HepG2 (cell line): Measurements from ENCODE around the gene RNF148. TPM values are rescaled to one million over a fixed set of nuclear protein-coding genes. Genes with fewer than 3 reads are reported as not detected.

ENCODE experiments used
- ATAC-seq: fragments of 200-7000 bp; cut with Tn5 transposase; 3 replicates; pipeline ENCODE4 v1.9.1; 2020; ENCODE audit warnings: mild to moderate bottlenecking, moderate library complexity
- BruUV-seq: library from RNA; stranded (reverse); fragments of 400-500 nt; replicated peaks from 2 replicates; lab custom pipeline; 2021; lab: Mats Ljungman, UMichigan
- CTCF ChIA-PET: fragments of 300-600 bp; formaldehyde crosslinking; extraction: SDS; loops from one replicate; lab custom pipeline; 2021; ENCODE audit warnings: low total read pairs, inconsistent platforms, low intra/inter-chr PET ratio; lab: Yijun Ruan, JAX
- POLR2A ChIA-PET: fragments of 350-600 bp; sonication (Branson Sonifier 250); formaldehyde crosslinking; loops from one replicate; lab custom pipeline; 2020; ENCODE audit warnings: antibody characterized with exemption, inconsistent platforms; lab: Yijun Ruan, JAX
- DNase-seq: peaks from one replicate; pipeline ENCODE4 v3.0.0-alpha.2; 2015; ENCODE audit warnings: low spot score
- FAIRE-seq: peaks from 3 replicates; lab custom pipeline; 2011; peaks lifted over from hg19 to GRCh38; lab: Jason Lieb, UNC
- H2AFZ ChIP-seq: one replicate; pipeline ENCODE4 v1.6.1; 2011; ENCODE audit warnings: low read length, inconsistent platforms
- H3K27ac ChIP-seq: fragments of 300-600 bp; 3 replicates; pipeline ENCODE4 v1.8.0; 2011; ENCODE audit warnings: mixed run types, mild to moderate bottlenecking, mixed read lengths, low read length, inconsistent platforms; ENCODE audit not compliant: insufficient read depth; ENCODE audit errors: extremely low read length
- H3K27me3 ChIP-seq, 2 experiments: fragments of 200-600 bp in 1 of 2; 2 replicates in 1 of 2; 3 replicates in 1 of 2; pipeline versions ENCODE4 v1.6.0 to v1.8.0; 2011; ENCODE audit warnings: low read length in 2 of 2, mild to moderate bottlenecking in 2 of 2, moderate library complexity in 2 of 2, inconsistent platforms in 1 of 2; ENCODE audit not compliant: insufficient read depth in 2 of 2, control insufficient read depth in 1 of 2
- H3K36me3 ChIP-seq, 2 experiments: fragments of 200-600 bp in 1 of 2; replicated peaks in 1 of 2; 2 replicates in 1 of 2; 3 replicates in 1 of 2; pipeline versions ENCODE4 v1.5.1 to v1.8.0; 2011; ENCODE audit warnings: low read length in 2 of 2, inconsistent platforms in 1 of 2; ENCODE audit not compliant: insufficient read depth in 2 of 2, control insufficient read depth in 1 of 2
- H3K4me1 ChIP-seq: 2 replicates; pipeline ENCODE4 v1.5.1; 2012; ENCODE audit warnings: low read length, inconsistent platforms; ENCODE audit not compliant: insufficient read depth
- H3K4me2 ChIP-seq: 2 replicates; pipeline ENCODE4 v1.6.0; 2011; ENCODE audit warnings: low read depth, low read length, inconsistent platforms
- H3K4me3 ChIP-seq, 3 experiments: fragments of 200-600 bp in 1 of 3; sonication (generic), shearing (Covaris generic) in 1 of 3; replicated peaks in 1 of 3; 2 replicates each; pipeline ENCODE4 v1.5.1; 2011 to 2016; ENCODE audit warnings: low read length in 3 of 3, inconsistent platforms in 2 of 3, low read depth in 2 of 3, mild to moderate bottlenecking in 2 of 3, control low read depth in 1 of 3, mixed read lengths in 1 of 3; ENCODE audit not compliant: insufficient read depth in 1 of 3
- H3K79me2 ChIP-seq: one replicate; pipeline ENCODE4 v1.6.1; 2011; ENCODE audit warnings: low read length, inconsistent platforms; ENCODE audit not compliant: insufficient read depth
- H3K9ac ChIP-seq: 2 replicates; pipeline ENCODE4 v1.6.0; 2011; ENCODE audit warnings: mild to moderate bottlenecking, low read depth, low read length, inconsistent platforms; ENCODE audit not compliant: insufficient read depth
- H3K9me3 ChIP-seq: 2 replicates; pipeline ENCODE4 v1.5.1; 2012; ENCODE audit warnings: mild to moderate bottlenecking, low read length
- H4K20me1 ChIP-seq: 2 replicates; pipeline ENCODE4 v1.6.0; 2011; ENCODE audit warnings: inconsistent platforms, mild to moderate bottlenecking, low read length, moderate library complexity; ENCODE audit not compliant: insufficient read depth
- CBX5 ChIP-seq: sonication (generic); formaldehyde crosslinking; IDR thresholded peaks from 2 replicates; pipeline ENCODE4 v1.4.0; 2020; ENCODE audit warnings: missing genetic modification reagents, borderline replicate concordance
- CCAR2 ChIP-seq: fragments of 200-400 bp; formaldehyde crosslinking; optimal IDR thresholded peaks from 2 replicates; pipeline ENCODE3; 2018; ENCODE audit warnings: low read depth, mild to moderate bottlenecking, low read length, moderate library complexity
- PHF5A ChIP-seq: IDR thresholded peaks from one replicate; pipeline ENCODE4 v1.6.1; 2018; ENCODE audit warnings: low read depth, missing genetic modification reagents; ENCODE audit not compliant: unreplicated experiment
- ZNF260 ChIP-seq: sonication (generic); formaldehyde crosslinking; IDR thresholded peaks from 2 replicates; pipeline ENCODE4 v1.4.0; 2020; ENCODE audit warnings: missing genetic modification reagents, low read depth, mild to moderate bottlenecking, borderline replicate concordance
- ZNF441 ChIP-seq: sonication (generic); formaldehyde crosslinking; IDR thresholded peaks from 2 replicates; pipeline ENCODE4 v1.7.0; 2021; ENCODE audit warnings: missing genetic modification reagents, borderline replicate concordance
- ZNF570 ChIP-seq: sonication (generic); formaldehyde crosslinking; IDR thresholded peaks from 2 replicates; pipeline ENCODE4 v1.4.0; 2020; ENCODE audit warnings: mild to moderate bottlenecking, missing genetic modification reagents, borderline replicate concordance
- WGBS: methylation state at CpG from one replicate; pipeline ENCODE4 v1.1.6; 2017; ENCODE audit warnings: low lambda C conversion rate; 5-methylcytosine and 5-hydroxymethylcytosine counted together
- in situ Hi-C: cut with HindIII; loops from 2 replicates; pipeline ENCODE4 v1.10.0; 2017; ENCODE audit warnings: low pct_unique_long_range_greater_than_20kb; ENCODE audit not compliant: extremely low pct_ligation_motif_present
- intact Hi-C: fragments of 100-400 bp; cut with micrococcal nuclease; formaldehyde crosslinking; loops from one replicate; pipeline ENCODE4 v1.10.0; 2022; ENCODE audit not compliant: unreplicated experiment
- polyA plus RNA-seq, 8 experiments: library from polyadenylated mRNA; depleted of rRNA in 3 of 8; stranded (reverse) in 7 of 8; unstranded in 1 of 8; fragments of >200 nt; fragmentation: Illumina TruSeq in 4 of 8; extraction: Trizol in 4 of 8; gene quantifications; 2 replicates each; pipeline versions ENCODE4 v1.2.1 to v1.2.3, GENCODE V29; 2011 to 2016; ENCODE audit warnings: low read depth in 4 of 8, missing spikeins in 1 of 8, mixed read lengths in 1 of 8; ENCODE audit not compliant: insufficient read depth in 1 of 8
- total RNA-seq, 5 experiments: library from RNA; depleted of rRNA; stranded (reverse); fragments of >200 nt; fragmentation: Illumina TruSeq; extraction: Trizol; gene quantifications; 2 replicates each; pipeline ENCODE4 v1.2.3, GENCODE V29; 2016; ENCODE audit warnings: low read depth in 1 of 5
- TF ChIP-seq, protein P1 (sequence below): sonication (generic); formaldehyde crosslinking; IDR thresholded peaks from 2 replicates; pipeline ENCODE4 v1.4.0; 2020; ENCODE audit warnings: missing genetic modification reagents, mild to moderate bottlenecking, borderline replicate concordance
- TF ChIP-seq, protein P2 (sequence below): sonication (generic); formaldehyde crosslinking; IDR thresholded peaks from 2 replicates; pipeline ENCODE4 v1.5.0; 2020; ENCODE audit warnings: missing genetic modification reagents
- TF ChIP-seq, protein P3 (sequence below): sonication (generic); formaldehyde crosslinking; IDR thresholded peaks from 2 replicates; pipeline ENCODE4 v1.4.0; 2020; ENCODE audit warnings: missing genetic modification reagents
- TF ChIP-seq, protein P4 (sequence below): sonication (generic); formaldehyde crosslinking; IDR thresholded peaks from 2 replicates; pipeline ENCODE4 v1.8.1; 2022; ENCODE audit warnings: mild to moderate bottlenecking, missing genetic modification reagents
- TF ChIP-seq, protein P5 (sequence below): fragments of 450-650 bp; IDR thresholded peaks from 2 replicates; pipeline ENCODE4 v1.6.1; 2016
- TF ChIP-seq, protein P6 (sequence below): sonication (generic); formaldehyde crosslinking; IDR thresholded peaks from 2 replicates; pipeline ENCODE4 v1.8.0; 2022; ENCODE audit warnings: missing genetic modification reagents, mild to moderate bottlenecking, borderline replicate concordance
- TF ChIP-seq, protein P7 (sequence below): sonication (generic); formaldehyde crosslinking; IDR thresholded peaks from 2 replicates; pipeline ENCODE4 v1.5.1; 2020; ENCODE audit warnings: missing genetic modification reagents, mild to moderate bottlenecking, borderline replicate concordance

RNF148 gene
- total and polyA plus RNA-seq, 2 of the 13 experiments (the other 11 are each of a cell fraction or from before 2014, with no cell fraction given): 0.16 to 1.6 TPM

DNA sequence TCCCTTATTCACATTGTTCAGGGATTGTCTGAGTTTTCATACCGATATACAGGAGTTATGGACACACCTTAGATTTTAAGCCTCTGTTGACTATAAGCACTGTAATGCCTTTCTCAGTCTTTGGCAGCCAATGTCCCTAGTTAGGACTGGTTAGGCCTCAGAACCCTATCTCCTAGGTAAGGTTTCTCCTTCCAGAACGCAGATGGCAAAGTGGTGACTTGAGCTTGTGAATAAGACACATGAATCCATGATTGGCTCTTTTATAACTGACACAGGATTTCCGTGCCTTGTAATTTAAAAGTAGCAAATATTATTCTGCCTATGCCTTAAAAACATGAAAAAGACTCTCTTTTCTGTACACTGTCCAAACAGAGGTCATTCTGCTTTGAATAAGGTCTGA is 12.5 kb upstream of the RNF148 start (continued):
- TF ChIP-seq, protein P1, sequence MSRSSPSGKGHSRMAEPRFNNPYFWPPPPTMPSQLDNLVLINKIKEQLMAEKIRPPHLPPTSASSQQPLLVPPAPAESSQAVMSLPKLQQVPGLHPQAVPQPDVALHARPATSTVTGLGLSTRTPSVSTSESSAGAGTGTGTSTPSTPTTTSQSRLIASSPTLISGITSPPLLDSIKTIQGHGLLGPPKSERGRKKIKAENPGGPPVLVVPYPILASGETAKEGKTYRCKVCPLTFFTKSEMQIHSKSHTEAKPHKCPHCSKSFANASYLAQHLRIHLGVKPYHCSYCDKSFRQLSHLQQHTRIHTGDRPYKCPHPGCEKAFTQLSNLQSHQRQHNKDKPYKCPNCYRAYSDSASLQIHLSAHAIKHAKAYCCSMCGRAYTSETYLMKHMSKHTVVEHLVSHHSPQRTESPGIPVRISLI (CRISPR knock-in tag): no peak
- TF ChIP-seq, protein P2, sequence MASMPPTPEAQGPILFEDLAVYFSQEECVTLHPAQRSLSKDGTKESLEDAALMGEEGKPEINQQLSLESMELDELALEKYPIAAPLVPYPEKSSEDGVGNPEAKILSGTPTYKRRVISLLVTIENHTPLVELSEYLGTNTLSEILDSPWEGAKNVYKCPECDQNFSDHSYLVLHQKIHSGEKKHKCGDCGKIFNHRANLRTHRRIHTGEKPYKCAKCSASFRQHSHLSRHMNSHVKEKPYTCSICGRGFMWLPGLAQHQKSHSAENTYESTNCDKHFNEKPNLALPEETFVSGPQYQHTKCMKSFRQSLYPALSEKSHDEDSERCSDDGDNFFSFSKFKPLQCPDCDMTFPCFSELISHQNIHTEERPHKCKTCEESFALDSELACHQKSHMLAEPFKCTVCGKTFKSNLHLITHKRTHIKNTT: no peak

DNA sequence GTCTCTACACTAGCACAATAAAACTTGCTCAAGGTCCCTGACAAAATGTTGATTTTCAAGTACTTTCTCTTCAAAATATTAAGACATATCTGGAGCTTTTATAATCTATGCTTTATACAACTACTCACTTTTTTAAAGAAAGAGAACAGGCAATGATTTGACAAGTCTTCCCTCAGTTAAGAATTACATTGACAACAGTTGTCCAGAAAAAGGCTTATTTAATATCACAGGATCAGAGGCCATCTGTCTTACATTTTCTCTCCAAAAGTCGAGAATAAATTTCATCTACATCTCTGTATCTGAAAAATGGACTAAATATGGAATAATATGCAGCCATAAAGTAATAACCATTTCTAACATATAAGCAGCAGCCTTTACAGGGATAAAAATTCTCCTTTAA is 8.2 kb upstream of the RNF148 start:
- ATAC-seq (no peak), DNase-seq (no peak), FAIRE-seq (no peak)
- ChIA-PET CTCF (no interaction called here), POLR2A (no interaction called here)
- intact Hi-C loops: no loop called here
- no TSS peak for BruUV-seq
- no peak overlapping the region for H3K9ac ChIP-seq
- H2AFZ ChIP-seq: no peak overlapping the region
- no peak overlapping the region for H3K27ac ChIP-seq
- no peaks in the 10 kb centered on the region for H3K27me3 ChIP-seq
- no peaks in the 10 kb centered on the region for H3K36me3 ChIP-seq
- H3K9me3 ChIP-seq: no peaks in the 10 kb centered on the region
- no peak overlapping the region for H3K4me3 ChIP-seq
- peaks cover 20% of the 10 kb centered on the region for H3K4me1 ChIP-seq
- in situ Hi-C loops: no loop called here
- no peak overlapping the region for H3K4me2 ChIP-seq
- H3K79me2 ChIP-seq: no peaks in the 10 kb centered on the region
- H4K20me1 ChIP-seq: no peaks in the 10 kb centered on the region
- 73% methylated on average over 1 of the region's 1 CpG for WGBS
- TF ChIP-seq, protein P3, sequence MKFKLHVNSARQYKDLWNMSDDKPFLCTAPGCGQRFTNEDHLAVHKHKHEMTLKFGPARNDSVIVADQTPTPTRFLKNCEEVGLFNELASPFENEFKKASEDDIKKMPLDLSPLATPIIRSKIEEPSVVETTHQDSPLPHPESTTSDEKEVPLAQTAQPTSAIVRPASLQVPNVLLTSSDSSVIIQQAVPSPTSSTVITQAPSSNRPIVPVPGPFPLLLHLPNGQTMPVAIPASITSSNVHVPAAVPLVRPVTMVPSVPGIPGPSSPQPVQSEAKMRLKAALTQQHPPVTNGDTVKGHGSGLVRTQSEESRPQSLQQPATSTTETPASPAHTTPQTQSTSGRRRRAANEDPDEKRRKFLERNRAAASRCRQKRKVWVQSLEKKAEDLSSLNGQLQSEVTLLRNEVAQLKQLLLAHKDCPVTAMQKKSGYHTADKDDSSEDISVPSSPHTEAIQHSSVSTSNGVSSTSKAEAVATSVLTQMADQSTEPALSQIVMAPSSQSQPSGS (CRISPR knock-in tag): no peak
- TF ChIP-seq, protein P4, sequence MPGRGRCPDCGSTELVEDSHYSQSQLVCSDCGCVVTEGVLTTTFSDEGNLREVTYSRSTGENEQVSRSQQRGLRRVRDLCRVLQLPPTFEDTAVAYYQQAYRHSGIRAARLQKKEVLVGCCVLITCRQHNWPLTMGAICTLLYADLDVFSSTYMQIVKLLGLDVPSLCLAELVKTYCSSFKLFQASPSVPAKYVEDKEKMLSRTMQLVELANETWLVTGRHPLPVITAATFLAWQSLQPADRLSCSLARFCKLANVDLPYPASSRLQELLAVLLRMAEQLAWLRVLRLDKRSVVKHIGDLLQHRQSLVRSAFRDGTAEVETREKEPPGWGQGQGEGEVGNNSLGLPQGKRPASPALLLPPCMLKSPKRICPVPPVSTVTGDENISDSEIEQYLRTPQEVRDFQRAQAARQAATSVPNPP: no peak
- no peak for TF ChIP-seq ZNF441 (CRISPR knock-in tag)
- TF ChIP-seq CCAR2: no peak
- TF ChIP-seq PHF5A (CRISPR knock-in tag): no peak
- TF ChIP-seq, protein P5, sequence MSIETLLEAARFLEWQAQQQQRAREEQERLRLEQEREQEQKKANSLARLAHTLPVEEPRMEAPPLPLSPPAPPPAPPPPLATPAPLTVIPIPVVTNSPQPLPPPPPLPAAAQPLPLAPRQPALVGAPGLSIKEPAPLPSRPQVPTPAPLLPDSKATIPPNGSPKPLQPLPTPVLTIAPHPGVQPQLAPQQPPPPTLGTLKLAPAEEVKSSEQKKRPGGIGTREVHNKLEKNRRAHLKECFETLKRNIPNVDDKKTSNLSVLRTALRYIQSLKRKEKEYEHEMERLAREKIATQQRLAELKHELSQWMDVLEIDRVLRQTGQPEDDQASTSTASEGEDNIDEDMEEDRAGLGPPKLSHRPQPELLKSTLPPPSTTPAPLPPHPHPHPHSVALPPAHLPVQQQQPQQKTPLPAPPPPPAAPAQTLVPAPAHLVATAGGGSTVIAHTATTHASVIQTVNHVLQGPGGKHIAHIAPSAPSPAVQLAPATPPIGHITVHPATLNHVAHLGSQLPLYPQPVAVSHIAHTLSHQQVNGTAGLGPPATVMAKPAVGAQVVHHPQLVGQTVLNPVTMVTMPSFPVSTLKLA: no peak
- TF ChIP-seq, protein P6, sequence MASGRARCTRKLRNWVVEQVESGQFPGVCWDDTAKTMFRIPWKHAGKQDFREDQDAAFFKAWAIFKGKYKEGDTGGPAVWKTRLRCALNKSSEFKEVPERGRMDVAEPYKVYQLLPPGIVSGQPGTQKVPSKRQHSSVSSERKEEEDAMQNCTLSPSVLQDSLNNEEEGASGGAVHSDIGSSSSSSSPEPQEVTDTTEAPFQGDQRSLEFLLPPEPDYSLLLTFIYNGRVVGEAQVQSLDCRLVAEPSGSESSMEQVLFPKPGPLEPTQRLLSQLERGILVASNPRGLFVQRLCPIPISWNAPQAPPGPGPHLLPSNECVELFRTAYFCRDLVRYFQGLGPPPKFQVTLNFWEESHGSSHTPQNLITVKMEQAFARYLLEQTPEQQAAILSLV (CRISPR knock-in tag): no peak
- no peak for TF ChIP-seq ZNF260 (CRISPR knock-in tag)
- TF ChIP-seq ZNF570: no peak
- TF ChIP-seq CBX5: no peak
- TF ChIP-seq, protein P7, sequence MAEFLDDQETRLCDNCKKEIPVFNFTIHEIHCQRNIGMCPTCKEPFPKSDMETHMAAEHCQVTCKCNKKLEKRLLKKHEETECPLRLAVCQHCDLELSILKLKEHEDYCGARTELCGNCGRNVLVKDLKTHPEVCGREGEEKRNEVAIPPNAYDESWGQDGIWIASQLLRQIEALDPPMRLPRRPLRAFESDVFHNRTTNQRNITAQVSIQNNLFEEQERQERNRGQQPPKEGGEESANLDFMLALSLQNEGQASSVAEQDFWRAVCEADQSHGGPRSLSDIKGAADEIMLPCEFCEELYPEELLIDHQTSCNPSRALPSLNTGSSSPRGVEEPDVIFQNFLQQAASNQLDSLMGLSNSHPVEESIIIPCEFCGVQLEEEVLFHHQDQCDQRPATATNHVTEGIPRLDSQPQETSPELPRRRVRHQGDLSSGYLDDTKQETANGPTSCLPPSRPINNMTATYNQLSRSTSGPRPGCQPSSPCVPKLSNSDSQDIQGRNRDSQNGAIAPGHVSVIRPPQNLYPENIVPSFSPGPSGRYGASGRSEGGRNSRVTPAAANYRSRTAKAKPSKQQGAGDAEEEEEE (CRISPR knock-in tag): no peak
